ENCODE results near the gene CATSPER4.

DNA sequence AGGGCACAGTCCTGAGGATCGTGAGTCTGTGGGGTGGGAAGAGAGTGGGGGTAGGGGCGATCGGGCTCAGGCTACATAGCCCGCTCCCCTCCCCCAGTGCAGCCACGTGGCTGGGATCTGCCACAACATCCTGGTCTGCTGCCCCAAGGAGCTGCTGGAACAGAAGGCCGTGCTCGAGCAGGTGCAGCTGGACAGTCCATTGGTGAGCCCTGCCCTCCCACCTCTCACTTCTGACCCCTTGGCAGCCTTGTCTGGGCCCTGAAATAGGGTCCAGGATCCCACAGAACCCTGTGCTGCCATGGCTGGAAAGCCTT, 8.1 kb upstream of the CATSPER4 start:
- TF ChIP-seq POLR2A (IDR thresholded peaks at IDR 0.05; ENCODE audit: control extremely low read depth in 1 of 2, low read depth in 2 of 2, low read length in 2 of 2) = no peak
- TF ChIP-seq MAX (IDR thresholded peaks at IDR 0.05) = no peak
- TF ChIP-seq, protein P1, sequence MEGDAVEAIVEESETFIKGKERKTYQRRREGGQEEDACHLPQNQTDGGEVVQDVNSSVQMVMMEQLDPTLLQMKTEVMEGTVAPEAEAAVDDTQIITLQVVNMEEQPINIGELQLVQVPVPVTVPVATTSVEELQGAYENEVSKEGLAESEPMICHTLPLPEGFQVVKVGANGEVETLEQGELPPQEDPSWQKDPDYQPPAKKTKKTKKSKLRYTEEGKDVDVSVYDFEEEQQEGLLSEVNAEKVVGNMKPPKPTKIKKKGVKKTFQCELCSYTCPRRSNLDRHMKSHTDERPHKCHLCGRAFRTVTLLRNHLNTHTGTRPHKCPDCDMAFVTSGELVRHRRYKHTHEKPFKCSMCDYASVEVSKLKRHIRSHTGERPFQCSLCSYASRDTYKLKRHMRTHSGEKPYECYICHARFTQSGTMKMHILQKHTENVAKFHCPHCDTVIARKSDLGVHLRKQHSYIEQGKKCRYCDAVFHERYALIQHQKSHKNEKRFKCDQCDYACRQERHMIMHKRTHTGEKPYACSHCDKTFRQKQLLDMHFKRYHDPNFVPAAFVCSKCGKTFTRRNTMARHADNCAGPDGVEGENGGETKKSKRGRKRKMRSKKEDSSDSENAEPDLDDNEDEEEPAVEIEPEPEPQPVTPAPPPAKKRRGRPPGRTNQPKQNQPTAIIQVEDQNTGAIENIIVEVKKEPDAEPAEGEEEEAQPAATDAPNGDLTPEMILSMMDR (IDR thresholded peaks at IDR 0.05; ENCODE audit: control extremely low read depth in 1 of 3, insufficient read depth in 1 of 3, low read depth in 1 of 3, low read length in 3 of 3) = no peak
- TF ChIP-seq EZH2 (IDR thresholded peaks at IDR 0.05; ENCODE audit: low read depth, low read length, severe bottlenecking) = no peak
- TF ChIP-seq RNF2 (IDR thresholded peaks at IDR 0.05; ENCODE audit: borderline replicate concordance, low read depth, low read length, missing control alignments, poor library complexity, severe bottlenecking) = no peak
- no peak for TF ChIP-seq EP300 (IDR thresholded peaks at IDR 0.05; ENCODE audit: borderline replicate concordance in 1 of 2, low read depth in 2 of 2, low read length in 2 of 2)
- TF ChIP-seq CEBPB (IDR thresholded peaks at IDR 0.05; ENCODE audit: low read depth, low read length) = no peak
- TF ChIP-seq USF2 (IDR thresholded peaks at IDR 0.05; ENCODE audit: low read length) = no peak
- TF ChIP-seq TEAD4 (IDR thresholded peaks at IDR 0.05; ENCODE audit: low read depth, low read length) = no peak
- TF ChIP-seq POLR2AphosphoS5 (IDR thresholded peaks at IDR 0.05; ENCODE audit: low read depth, low read length) = no peak
- no peak for TF ChIP-seq EGR1 (IDR thresholded peaks at IDR 0.05; ENCODE audit: borderline replicate concordance, low read depth, low read length)
- TF ChIP-seq KDM4A (IDR thresholded peaks at IDR 0.05; ENCODE audit: low read depth, low read length, severe bottlenecking) = no peak

All from H1 (cell line).